PC-9 (cell line): ENCODE results near the gene NFIX. TPM values are rescaled to one million over a fixed set of nuclear protein-coding genes. Genes with fewer than 3 reads are reported as not detected.
"Not testable (repeated sequence)": the region's sequence is repeated elsewhere in the genome, so short reads cannot be mapped to it uniquely, and the experiment has no call there.

Experiments used
- BruUV-seq: library from RNA; stranded (reverse); fragments of 400-500 nt; replicated peaks from 2 replicates; lab custom pipeline; 2021; lab: Mats Ljungman, UMichigan
- CTCF ChIA-PET: fragments of 300-600 bp; sonication (Branson Sonifier 250); formaldehyde crosslinking; loops from one replicate; lab custom pipeline; 2022; ENCODE audit warnings: antibody characterized with exemption; lab: Charles Lee
- POLR2A ChIA-PET: fragments of 300-600 bp; sonication (Branson Sonifier 250); formaldehyde crosslinking; loops from one replicate; lab custom pipeline; 2022; ENCODE audit warnings: antibody characterized with exemption; ENCODE audit not compliant: unreplicated experiment; lab: Charles Lee
- DNase-seq, 2 experiments: peaks; one replicate each; pipeline versions ENCODE4 v3.0.0 to v3.0.0-alpha.2; 2015 to 2022; ENCODE audit warnings: mixed read lengths in 1 of 2
- H2AFZ ChIP-seq: fragments of 200-600 bp; sonication (generic); 2 replicates; pipeline ENCODE4 v1.8.1; 2017; ENCODE audit warnings: antibody characterized with exemption
- H3F3A ChIP-seq: fragments of 200-600 bp; sonication (generic); 2 replicates; pipeline ENCODE4 v1.8.1; 2017; ENCODE audit warnings: antibody characterized with exemption, mild to moderate bottlenecking, low read depth; ENCODE audit not compliant: insufficient read depth
- H3K27ac ChIP-seq: fragments of 200-600 bp; sonication (generic); 2 replicates; pipeline ENCODE4 v1.6.1; 2016; ENCODE audit warnings: mixed run types
- H3K27me3 ChIP-seq: fragments of 200-600 bp; sonication (generic); 2 replicates; pipeline ENCODE4 v1.6.1; 2016; ENCODE audit warnings: low read depth, mixed run types; ENCODE audit not compliant: insufficient read depth
- H3K36me3 ChIP-seq: fragments of 200-600 bp; sonication (generic); 2 replicates; pipeline ENCODE4 v1.6.1; 2016; ENCODE audit warnings: low read depth, mixed run types
- H3K4me1 ChIP-seq: fragments of 200-600 bp; sonication (generic); replicated peaks from 2 replicates; pipeline ENCODE4 v1.6.1; 2016; ENCODE audit warnings: mixed run types; ENCODE audit not compliant: insufficient read depth
- H3K4me2 ChIP-seq: fragments of 200-600 bp; sonication (generic); 2 replicates; pipeline ENCODE4 v1.6.1; 2017; ENCODE audit warnings: mixed run types
- H3K4me3 ChIP-seq: fragments of 200-600 bp; sonication (generic); 2 replicates; pipeline ENCODE4 v1.6.1; 2016; ENCODE audit warnings: mixed run types
- H3K79me2 ChIP-seq: fragments of 200-600 bp; sonication (generic); 2 replicates; pipeline ENCODE4 v1.6.1; 2017; ENCODE audit warnings: low read depth, mixed run types
- H3K9me2 ChIP-seq: fragments of 200-600 bp; sonication (generic); 2 replicates; pipeline ENCODE4 v1.8.1; 2017; ENCODE audit warnings: mild to moderate bottlenecking; ENCODE audit not compliant: insufficient read depth
- H3K9me3 ChIP-seq: fragments of 200-600 bp; sonication (generic); 2 replicates; pipeline ENCODE4 v1.8.1; 2016; ENCODE audit warnings: low read depth; ENCODE audit not compliant: insufficient read depth
- H4K20me1 ChIP-seq: fragments of 200-600 bp; sonication (generic); 2 replicates; pipeline ENCODE4 v1.8.1; 2017; ENCODE audit not compliant: insufficient read depth
- CTCF ChIP-seq: fragments of 200-600 bp; sonication (generic); conservative IDR thresholded peaks from 2 replicates; pipeline ENCODE4 v1.6.1; 2017; ENCODE audit warnings: mixed run types, antibody characterized with exemption, mild to moderate bottlenecking, moderate library complexity
- EZH2 ChIP-seq: fragments of 200-600 bp; sonication (generic); IDR thresholded peaks from 2 replicates; pipeline ENCODE4 v1.8.0; 2017; ENCODE audit warnings: antibody characterized with exemption, low read depth
- intact Hi-C: fragments of 100-400 bp; cut with micrococcal nuclease; formaldehyde crosslinking; loops from one replicate; pipeline ENCODE4 v1.10.0; 2022; ENCODE audit not compliant: unreplicated experiment
- total RNA-seq: library from RNA; stranded (reverse); gene quantifications from 2 replicates; pipeline ENCODE4 v1.2.3, GENCODE V29; 2021

NFIX gene
- total RNA-seq, 1 experiment from 2014 or later: 24.2 TPM

DNA sequence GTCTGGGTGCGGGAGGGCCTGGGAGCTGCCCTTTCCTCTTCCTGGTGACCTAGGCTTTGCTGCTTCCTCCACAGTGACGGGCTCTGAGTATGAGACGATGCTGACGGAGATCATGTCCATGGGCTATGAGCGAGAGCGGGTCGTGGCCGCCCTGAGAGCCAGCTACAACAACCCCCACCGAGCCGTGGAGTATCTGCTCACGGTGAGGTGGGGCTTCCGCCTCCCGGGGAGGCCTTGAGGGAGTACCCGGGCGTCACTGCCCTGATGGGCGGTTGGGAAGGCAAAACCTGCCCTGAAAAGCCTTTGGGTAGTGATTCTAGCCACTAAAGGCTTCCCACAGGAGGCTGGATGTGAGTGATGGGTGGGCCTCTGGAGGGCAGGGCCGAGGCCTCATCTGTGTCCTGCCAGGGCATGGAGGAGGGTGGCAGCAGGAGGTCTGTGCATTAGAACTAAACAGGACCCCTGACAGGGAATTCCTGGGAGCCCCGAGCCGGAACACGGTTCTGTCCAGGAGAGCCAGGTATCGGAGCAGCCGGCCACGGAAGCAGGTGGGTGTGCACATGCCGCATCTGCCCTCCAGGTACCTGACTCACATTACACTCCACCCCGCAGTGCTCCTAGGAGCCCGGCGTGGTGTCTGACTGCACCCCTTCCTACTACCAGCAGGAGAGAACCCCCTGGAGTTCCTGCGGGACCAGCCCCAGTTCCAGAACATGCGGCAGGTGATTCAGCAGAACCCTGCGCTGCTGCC is 46.5 kb upstream of the NFIX start:
- no peak overlapping the region for H3K4me3 ChIP-seq
- H3K27me3 ChIP-seq: no peaks in the 10 kb centered on the region
- TF ChIP-seq CTCF (no peak), EZH2 (no peak)
- ChIA-PET POLR2A (no interaction called here), CTCF (no interaction called here)
- H3F3A ChIP-seq: peaks cover 89% of the 10 kb centered on the region
- peaks cover 38% of the 10 kb centered on the region for H3K79me2 ChIP-seq
- H3K9me2 ChIP-seq: no peaks in the 10 kb centered on the region
- no peak for DNase-seq
- no peak overlapping the region for H2AFZ ChIP-seq
- peaks cover 39% of the 10 kb centered on the region for H3K36me3 ChIP-seq
- intact Hi-C loops: no loop called here
- no TSS peak for BruUV-seq
- peaks cover 23% of the 10 kb centered on the region for H3K4me1 ChIP-seq
- H3K9me3 ChIP-seq: no peaks in the 10 kb centered on the region
- H3K4me2 ChIP-seq: no peak overlapping the region
- H4K20me1 ChIP-seq: peaks cover 39% of the 10 kb centered on the region
- no peak overlapping the region for H3K27ac ChIP-seq

- Histone ChIP-seq H4K20me1 (peaks cover 44% of the 10 kb centered on the region), H3K9me3 (no peaks in the 10 kb centered on the region), H3K4me3 (no peak overlapping the region), H3K4me1 (peaks cover 23% of the 10 kb centered on the region), H3F3A (peaks cover 89% of the 10 kb centered on the region), H3K9me2 (no peaks in the 10 kb centered on the region), H3K27ac (no peak overlapping the region), H2AFZ (no peak overlapping the region), H3K36me3 (peaks cover 39% of the 10 kb centered on the region), H3K4me2 (no peak overlapping the region), H3K79me2 (peaks cover 46% of the 10 kb centered on the region), H3K27me3 (no peaks in the 10 kb centered on the region)
- ChIA-PET CTCF (interaction anchor here (0.6 kb wide), 1 partner anchor 17 kb away, joined by 12 read pairs; no protein-coding TSS in a partner anchor), POLR2A (interaction anchor here (0.6 kb wide), 1 partner anchor 157 kb away, joined by 4 read pairs; no protein-coding TSS in a partner anchor)
- intact Hi-C loops: no loop called here
- DNase-seq: no peak
- BruUV-seq: no TSS peak
- TF ChIP-seq EZH2: no peak
- TF ChIP-seq CTCF: no peak
Measured at GRCh38 chr19:12949363-12950283, 45.7 kb upstream of the NFIX start.

DNA sequence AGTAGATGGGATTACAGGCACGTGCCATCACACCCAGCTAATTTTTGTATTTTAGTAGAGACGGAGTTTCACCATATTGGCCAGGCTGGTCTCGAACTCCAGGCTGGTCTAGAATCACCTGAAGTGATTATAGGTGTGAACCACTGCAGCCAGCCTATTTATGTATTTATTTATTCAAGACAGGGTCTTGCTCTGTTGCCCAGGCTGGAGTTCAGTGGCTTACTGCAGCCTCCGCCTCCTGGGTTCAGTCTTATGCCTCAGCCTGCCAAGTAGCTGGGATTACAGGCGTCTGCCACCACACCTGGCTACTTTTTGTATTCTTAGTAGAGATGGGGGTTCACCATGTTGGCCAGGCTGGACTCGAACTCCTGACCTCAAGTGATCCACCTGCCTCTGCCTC is 43.2 kb upstream of the NFIX start:
- Histone ChIP-seq H4K20me1 (peaks cover 36% of the 10 kb centered on the region), H3F3A (peaks cover 91% of the 10 kb centered on the region), H3K79me2 (peaks cover 57% of the 10 kb centered on the region), H3K4me1 (peaks cover 26% of the 10 kb centered on the region), H3K36me3 (peaks cover 39% of the 10 kb centered on the region)
- BruUV-seq, H3K27me3 ChIP-seq, CTCF ChIA-PET, H3K9me2 ChIP-seq, H3K4me3 ChIP-seq, POLR2A ChIA-PET, H3K4me2 ChIP-seq, H3K9me3 ChIP-seq, H2AFZ ChIP-seq, intact Hi-C loops, DNase-seq, H3K27ac ChIP-seq: not testable (repeated sequence)
